Osteoblast (primary cell): ENCODE results near the gene MYLK. TPM values are rescaled to one million over a fixed set of nuclear protein-coding genes. Genes with fewer than 3 reads are reported as not detected.

Experiments
- DNase-seq: peaks from one replicate; pipeline ENCODE4 v3.0.0; 2011; ENCODE audit warnings: low spot score, mixed read lengths; ENCODE audit not compliant: insufficient read length; ENCODE audit errors: missing footprints
- H2AFZ ChIP-seq: 2 replicates; pipeline ENCODE4 v1.6.0; 2011; ENCODE audit warnings: mild to moderate bottlenecking, low read length
- H3K27ac ChIP-seq: 2 replicates; pipeline ENCODE4 v1.5.1; 2011; ENCODE audit warnings: mild to moderate bottlenecking, low read depth, low read length, moderate library complexity
- H3K27me3 ChIP-seq: 2 replicates; pipeline ENCODE4 v1.6.0; 2012; ENCODE audit warnings: mild to moderate bottlenecking, control low read depth, inconsistent platforms, low read length, moderate library complexity; ENCODE audit not compliant: insufficient read depth
- H3K36me3 ChIP-seq: 2 replicates; pipeline ENCODE4 v1.5.1; 2011; ENCODE audit warnings: mild to moderate bottlenecking, low read length, control low read depth, moderate library complexity; ENCODE audit not compliant: insufficient read depth
- H3K4me1 ChIP-seq: 2 replicates; pipeline ENCODE4 v1.5.1; 2011; ENCODE audit warnings: mild to moderate bottlenecking, low read length, control low read depth, moderate library complexity; ENCODE audit not compliant: insufficient read depth
- H3K4me2 ChIP-seq: 2 replicates; pipeline ENCODE4 v1.6.0; 2011; ENCODE audit warnings: mild to moderate bottlenecking, low read length; ENCODE audit not compliant: insufficient read depth
- H3K4me3 ChIP-seq: fragments of 200-600 bp; sonication (generic); 3 replicates; pipeline ENCODE4 v1.5.1; 2012; ENCODE audit warnings: mild to moderate bottlenecking, low read length, inconsistent platforms; ENCODE audit not compliant: insufficient read depth
- H3K79me2 ChIP-seq: 2 replicates; pipeline ENCODE4 v1.6.0; 2012; ENCODE audit warnings: mild to moderate bottlenecking, low read length, control low read depth, inconsistent platforms; ENCODE audit not compliant: insufficient read depth
- H3K9me3 ChIP-seq: 2 replicates; pipeline ENCODE4 v1.5.1; 2011; ENCODE audit warnings: low read depth, low read length, control low read depth
- H4K20me1 ChIP-seq: 2 replicates; pipeline ENCODE4 v1.6.0; 2012; ENCODE audit warnings: mild to moderate bottlenecking, low read length, control low read depth; ENCODE audit not compliant: insufficient read depth
- total RNA-seq: library from RNA; depleted of rRNA; stranded (reverse); fragments of >200 nt; gene quantifications from 2 replicates; pipeline ENCODE4 v1.2.3, GENCODE V29; 2012
- TF ChIP-seq, protein P1 (sequence below): IDR thresholded peaks from 2 replicates; pipeline ENCODE4 v1.5.1; 2011; ENCODE audit warnings: mild to moderate bottlenecking, low read depth, low read length, moderate library complexity; ENCODE audit errors: extremely low read depth

MYLK gene
- total RNA-seq, 1 donor = 268 TPM

DNA sequence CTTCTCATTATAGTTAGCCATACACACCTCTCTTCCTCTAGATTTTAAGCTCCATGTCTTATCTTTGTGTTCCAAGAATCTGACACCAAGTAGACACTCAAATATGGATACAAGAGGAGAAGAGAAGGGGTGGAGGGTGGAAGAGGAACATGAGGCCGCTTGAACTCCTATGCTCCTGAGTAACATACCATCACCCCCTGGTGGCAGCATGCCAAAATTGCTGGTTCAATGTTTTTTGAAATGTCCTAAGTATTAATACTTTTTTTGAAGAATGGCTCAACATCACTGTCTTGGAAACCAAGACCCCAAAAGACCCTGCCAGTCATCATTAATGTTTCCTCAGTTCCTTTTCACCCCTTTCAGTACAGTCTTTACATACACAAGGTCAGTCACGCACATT is 227.4 kb downstream of the MYLK start:
- H2AFZ ChIP-seq = no peak overlapping the region
- H3K27me3 ChIP-seq = no peaks in the 10 kb centered on the region
- H3K4me3 ChIP-seq = no peak overlapping the region
- H3K36me3 ChIP-seq = peaks cover 43% of the 10 kb centered on the region
- H3K4me2 ChIP-seq = no peak overlapping the region
- no peaks in the 10 kb centered on the region for H4K20me1 ChIP-seq
- peaks cover 3% of the 10 kb centered on the region for H3K79me2 ChIP-seq
- H3K27ac ChIP-seq = no peak overlapping the region
- no peak for DNase-seq
- TF ChIP-seq, protein P1, sequence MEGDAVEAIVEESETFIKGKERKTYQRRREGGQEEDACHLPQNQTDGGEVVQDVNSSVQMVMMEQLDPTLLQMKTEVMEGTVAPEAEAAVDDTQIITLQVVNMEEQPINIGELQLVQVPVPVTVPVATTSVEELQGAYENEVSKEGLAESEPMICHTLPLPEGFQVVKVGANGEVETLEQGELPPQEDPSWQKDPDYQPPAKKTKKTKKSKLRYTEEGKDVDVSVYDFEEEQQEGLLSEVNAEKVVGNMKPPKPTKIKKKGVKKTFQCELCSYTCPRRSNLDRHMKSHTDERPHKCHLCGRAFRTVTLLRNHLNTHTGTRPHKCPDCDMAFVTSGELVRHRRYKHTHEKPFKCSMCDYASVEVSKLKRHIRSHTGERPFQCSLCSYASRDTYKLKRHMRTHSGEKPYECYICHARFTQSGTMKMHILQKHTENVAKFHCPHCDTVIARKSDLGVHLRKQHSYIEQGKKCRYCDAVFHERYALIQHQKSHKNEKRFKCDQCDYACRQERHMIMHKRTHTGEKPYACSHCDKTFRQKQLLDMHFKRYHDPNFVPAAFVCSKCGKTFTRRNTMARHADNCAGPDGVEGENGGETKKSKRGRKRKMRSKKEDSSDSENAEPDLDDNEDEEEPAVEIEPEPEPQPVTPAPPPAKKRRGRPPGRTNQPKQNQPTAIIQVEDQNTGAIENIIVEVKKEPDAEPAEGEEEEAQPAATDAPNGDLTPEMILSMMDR = no peak
- H3K4me1 ChIP-seq = peaks cover 79% of the 10 kb centered on the region
- no peaks in the 10 kb centered on the region for H3K9me3 ChIP-seq

DNA sequence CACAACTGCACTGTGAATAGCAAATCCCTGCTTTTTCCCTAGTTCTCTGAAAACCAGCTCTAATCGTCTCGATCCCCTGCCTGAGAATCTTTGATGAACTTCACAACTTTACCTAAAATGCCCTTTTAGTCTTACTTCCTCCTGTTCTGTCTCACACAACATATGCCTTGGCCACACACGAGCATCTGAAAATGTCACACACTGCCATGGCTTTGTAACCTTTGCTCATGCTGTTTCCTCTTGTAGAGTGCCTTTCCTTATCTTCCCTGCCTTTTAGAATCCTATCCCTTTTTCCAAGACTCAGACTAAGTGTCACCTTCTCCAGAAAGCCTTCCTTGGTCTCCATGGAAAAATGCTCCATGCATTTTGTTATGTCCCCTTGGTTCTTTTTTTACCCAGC is 227.9 kb downstream of the MYLK start:
- Histone ChIP-seq H3K79me2 (peaks cover 3% of the 10 kb centered on the region), H3K27me3 (no peaks in the 10 kb centered on the region), H4K20me1 (no peaks in the 10 kb centered on the region), H3K36me3 (peaks cover 44% of the 10 kb centered on the region), H3K4me2 (no peak overlapping the region), H3K4me3 (no peak overlapping the region), H3K4me1 (peaks cover 79% of the 10 kb centered on the region), H3K27ac (no peak overlapping the region), H2AFZ (no peak overlapping the region), H3K9me3 (no peaks in the 10 kb centered on the region)
- TF ChIP-seq, protein P1 = no peak
- no peak for DNase-seq

DNA sequence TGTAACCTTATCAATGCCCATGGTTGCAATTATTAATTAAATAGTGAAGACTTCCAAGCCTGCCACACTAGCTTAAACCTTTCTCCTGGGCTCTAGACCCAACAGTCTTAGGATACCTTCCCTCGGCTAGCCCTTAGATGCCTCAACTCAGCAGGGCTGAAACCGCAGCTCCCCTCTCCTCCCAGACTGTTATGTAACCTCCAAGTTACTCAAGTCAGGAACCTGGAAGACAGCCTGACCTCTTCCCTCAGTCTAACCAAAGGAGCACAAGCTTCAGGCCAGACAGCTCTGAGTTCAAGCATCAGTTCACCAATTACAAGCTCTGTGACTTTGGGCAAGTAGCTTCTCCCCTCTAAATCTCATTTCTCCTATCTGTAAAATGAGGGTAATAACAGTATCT is 228.7 kb downstream of the MYLK start:
- TF ChIP-seq, protein P1 = no peak
- no peak for DNase-seq
- H3K36me3 ChIP-seq = peaks cover 51% of the 10 kb centered on the region
- no peak overlapping the region for H3K4me2 ChIP-seq
- peaks cover 3% of the 10 kb centered on the region for H3K79me2 ChIP-seq
- H2AFZ ChIP-seq = no peak overlapping the region
- H3K4me3 ChIP-seq = no peak overlapping the region
- no peaks in the 10 kb centered on the region for H3K9me3 ChIP-seq
- no peaks in the 10 kb centered on the region for H4K20me1 ChIP-seq
- no peaks in the 10 kb centered on the region for H3K27me3 ChIP-seq
- no peak overlapping the region for H3K27ac ChIP-seq
- peaks cover 70% of the 10 kb centered on the region for H3K4me1 ChIP-seq

DNA sequence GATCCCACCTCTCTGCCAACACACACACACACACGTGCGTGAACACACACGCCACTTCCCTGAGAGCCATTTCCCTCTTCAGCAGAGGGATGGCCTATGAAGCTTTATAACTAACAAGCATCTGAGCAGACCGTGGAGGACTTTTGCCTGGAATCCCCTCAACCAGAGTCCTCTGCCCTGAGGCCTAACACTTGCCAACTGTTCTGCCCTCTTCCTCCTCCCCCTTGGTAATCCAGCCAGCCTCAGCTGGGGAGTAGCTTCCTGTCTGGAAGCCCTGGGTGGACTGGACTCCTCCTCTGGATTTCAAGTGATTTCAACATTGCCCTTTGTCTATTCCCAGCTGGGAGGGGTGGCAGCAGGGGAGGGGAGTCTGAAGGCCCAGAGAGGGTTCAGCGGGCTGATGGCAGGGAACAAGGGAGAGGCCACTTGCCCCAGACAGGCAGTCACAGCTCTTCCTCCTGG is 230.9 kb downstream of the MYLK start:
- TF ChIP-seq, protein P1 = no peak
- H3K4me2 ChIP-seq = peak overlapping the region; percentile 1

More for the DNA sequence above, 230.9 kb downstream of the MYLK start:
- peaks cover 62% of the 10 kb centered on the region for H3K36me3 ChIP-seq
- peak; percentile 91 for DNase-seq
- no peak overlapping the region for H2AFZ ChIP-seq
- no peaks in the 10 kb centered on the region for H3K9me3 ChIP-seq
- peak overlapping the region; percentile 56 for H3K27ac ChIP-seq
- H3K4me3 ChIP-seq = no peak overlapping the region
- no peaks in the 10 kb centered on the region for H3K27me3 ChIP-seq
- H4K20me1 ChIP-seq = peaks cover 3% of the 10 kb centered on the region
- H3K4me1 ChIP-seq = peaks cover 49% of the 10 kb centered on the region
- H3K79me2 ChIP-seq = peaks cover 3% of the 10 kb centered on the region
